Activated naive CD8-positive, alpha-beta T cell (primary cell): Measurements from ENCODE around the gene POLR3H.
A peak's percentile ranks its signal among the peaks of the same experiment; 100 is the strongest.
"Not testable (repeated sequence)": the region's sequence is repeated elsewhere in the genome, so short reads cannot be mapped to it uniquely, and the experiment has no call there.

ENCODE experiments used
- H3K27ac Mint-ChIP-seq: one replicate; pipeline ENCODE4 v1.8.0; 2021; ENCODE audit warnings: mixed read lengths
- H3K27me3 Mint-ChIP-seq: one replicate; pipeline ENCODE4 v1.8.0; 2021; ENCODE audit warnings: mixed read lengths
- H3K36me3 Mint-ChIP-seq: one replicate; pipeline ENCODE4 v1.8.0; 2021; ENCODE audit warnings: mixed read lengths
- H3K4me1 Mint-ChIP-seq: one replicate; pipeline ENCODE4 v1.8.0; 2021; ENCODE audit warnings: low read depth, mixed read lengths
- H3K4me3 Mint-ChIP-seq: one replicate; pipeline ENCODE4 v1.8.0; 2021; ENCODE audit warnings: mild to moderate bottlenecking, mixed read lengths
- H3K9me3 Mint-ChIP-seq: one replicate; pipeline ENCODE4 v1.8.0; 2021; ENCODE audit warnings: low read depth, mixed read lengths

POLR3H gene

DNA sequence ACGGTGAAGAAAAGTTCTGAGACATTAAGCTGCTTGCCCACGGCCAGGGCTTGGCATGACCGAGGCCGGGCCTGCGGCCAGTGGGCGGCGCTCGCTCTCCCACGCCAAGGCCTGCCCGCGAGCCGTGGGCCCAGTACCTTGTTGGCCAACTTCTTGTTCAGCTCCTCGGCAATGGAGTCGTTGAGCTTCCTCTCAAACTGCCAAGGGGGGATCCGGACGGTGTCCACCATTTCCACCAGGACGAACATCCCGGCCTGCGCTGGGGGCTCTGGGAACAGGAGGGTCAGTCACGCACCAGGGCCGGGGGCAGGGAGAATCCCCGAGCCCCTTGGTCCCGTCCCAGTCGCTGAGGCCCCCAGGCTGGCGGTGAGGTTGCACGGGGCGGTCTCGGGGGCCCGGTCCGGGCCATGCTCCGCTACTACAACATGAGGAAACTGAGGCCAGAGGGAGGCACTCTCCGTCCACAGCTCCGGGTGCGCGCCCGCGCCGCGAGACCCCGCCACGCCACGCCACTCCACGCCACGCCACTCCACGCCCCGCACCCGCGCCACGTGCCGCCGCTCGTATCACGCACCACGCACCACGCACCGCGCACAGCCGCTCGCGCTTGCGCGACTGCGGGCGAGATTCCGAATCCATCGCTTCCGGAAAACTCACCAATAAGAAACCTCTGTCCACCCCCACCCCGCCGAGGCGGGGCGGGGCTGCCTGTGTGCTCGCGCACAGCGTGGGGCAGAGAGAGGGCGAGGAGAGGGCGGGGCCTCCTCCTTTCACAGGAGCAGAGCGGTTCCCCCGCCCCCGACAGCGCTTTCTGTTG lies at the start of gene POLR3H:
TSS of gene POLR3H (minus strand) at position 617 of the 817 bp plus-strand sequence. CDS start at position 248, 369 bp downstream.
- Mint-ChIP-seq H3K4me1 (peaks cover 36% of the 10 kb centered on the region), H3K9me3 (no peaks in the 10 kb centered on the region), H3K4me3 (peak within 1 kb of the TSS; percentile 97)

DNA sequence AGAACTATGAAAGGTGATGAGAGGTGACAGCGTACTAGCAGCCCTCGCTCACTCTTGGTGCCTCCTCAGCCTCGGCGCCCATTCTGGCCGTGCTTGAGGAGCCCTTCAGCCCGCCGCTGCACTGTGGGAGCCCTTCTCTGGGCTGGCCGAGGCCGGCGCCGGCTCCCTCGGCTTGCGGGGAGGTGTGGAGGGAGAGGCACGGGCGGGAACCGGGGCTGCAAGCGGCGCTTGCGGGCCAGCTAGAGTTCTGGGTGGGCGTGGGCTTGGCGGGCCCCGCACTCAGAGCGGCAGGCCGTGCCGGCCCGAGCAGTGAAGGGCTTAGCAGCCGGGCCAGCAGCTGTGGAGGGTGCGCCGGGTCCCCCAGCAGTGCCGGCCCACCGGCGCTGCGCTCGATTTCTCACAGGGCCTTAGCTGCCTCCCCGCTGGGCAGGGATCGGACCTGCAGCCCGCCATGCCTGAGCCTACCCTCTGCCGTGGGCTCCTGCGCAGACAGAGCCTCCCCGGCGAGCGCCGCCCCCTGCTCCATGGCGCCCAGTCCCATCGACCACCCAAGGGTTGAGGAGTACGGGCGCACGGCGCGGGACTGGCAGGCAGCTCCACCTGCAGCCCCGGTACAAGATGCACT lies 49.2 kb upstream of the POLR3H start:
- H3K4me1 Mint-ChIP-seq, H3K27ac Mint-ChIP-seq, H3K9me3 Mint-ChIP-seq, H3K27me3 Mint-ChIP-seq, H3K36me3 Mint-ChIP-seq, H3K4me3 Mint-ChIP-seq: not testable (repeated sequence)

More for the DNA sequence above, at the start of gene POLR3H:
- Mint-ChIP-seq H3K36me3 (peaks cover 5% of the 10 kb centered on the region), H3K27ac (peak within 1 kb of the TSS; percentile 96), H3K27me3 (no peaks in the 10 kb centered on the region)

DNA sequence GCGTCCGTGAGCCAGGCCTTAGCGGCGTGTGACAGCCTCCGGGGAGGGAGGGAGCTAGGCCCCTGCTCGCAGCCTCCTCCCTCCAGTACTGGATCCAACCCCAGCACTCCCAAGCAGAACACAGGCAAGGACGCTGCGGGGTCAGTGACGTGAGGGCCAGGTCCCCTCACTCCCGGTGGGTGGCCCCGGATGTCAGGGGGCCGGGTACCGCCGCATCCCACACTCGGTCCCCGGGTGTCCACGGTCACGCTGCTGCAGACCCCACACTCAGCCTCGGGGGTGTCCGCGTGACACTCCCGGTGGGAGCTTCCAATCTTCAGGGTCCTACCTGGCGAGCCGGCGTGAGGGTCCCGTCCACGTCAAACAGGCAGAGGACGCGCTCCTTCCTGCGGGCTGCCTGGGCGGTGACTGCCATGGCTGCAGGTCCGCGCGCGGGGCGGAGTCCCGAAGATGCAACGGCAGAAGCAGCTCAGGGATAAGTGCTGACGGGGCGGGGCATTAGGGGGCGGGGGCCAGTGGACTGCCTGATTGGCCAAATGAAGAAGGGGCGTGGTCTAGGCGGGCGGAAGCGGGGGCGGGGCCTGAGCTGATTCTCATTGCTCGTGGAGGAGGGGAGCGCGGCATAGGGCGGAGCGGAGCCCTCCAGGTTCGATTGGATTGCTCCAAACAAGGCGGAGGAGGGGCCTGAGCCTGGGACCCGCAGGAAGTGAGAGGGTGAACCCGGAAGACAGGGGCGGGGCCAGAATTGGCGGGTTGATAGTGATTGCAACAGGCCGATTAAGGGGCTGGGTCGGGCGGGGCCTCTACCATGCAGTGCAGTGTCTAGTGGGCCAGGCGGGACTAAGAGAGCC lies 45.3 kb upstream of the POLR3H start, which contains the start of gene PMM1:
TSS of gene PMM1 (minus strand) at position 450 of the 851 bp plus-strand sequence. CDS start at position 415, 35 bp downstream.
- Mint-ChIP-seq H3K4me3 (peak within 1 kb of the TSS; percentile 92), H3K27me3 (no peaks in the 10 kb centered on the region), H3K36me3 (no peaks in the 10 kb centered on the region), H3K27ac (peak within 1 kb of the TSS; percentile 84), H3K9me3 (no peaks in the 10 kb centered on the region), H3K4me1 (peaks cover 10% of the 10 kb centered on the region)

DNA sequence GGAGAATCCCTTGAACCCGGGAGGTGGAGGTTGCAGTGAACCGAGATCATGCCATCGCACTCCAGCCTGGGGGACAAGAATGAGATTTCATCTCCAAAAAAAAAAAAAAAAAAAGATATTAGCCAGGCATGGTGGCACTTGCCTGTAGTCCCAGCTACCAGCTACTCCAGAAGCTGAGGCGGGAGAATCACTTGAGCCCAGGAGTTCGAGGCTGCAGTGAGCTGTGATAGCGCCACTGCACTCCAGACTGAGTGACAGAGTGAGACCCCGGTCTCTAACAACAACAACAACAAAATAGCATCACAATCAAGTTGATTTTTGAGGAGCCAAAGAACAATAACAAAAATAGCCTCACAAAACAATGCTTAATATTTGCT lies 43.1 kb upstream of the POLR3H start:
- H3K27ac Mint-ChIP-seq: no peak overlapping the region
- H3K9me3 Mint-ChIP-seq: no peaks in the 10 kb centered on the region
- H3K4me3 Mint-ChIP-seq: peak overlapping the region; percentile 7
- no peaks in the 10 kb centered on the region for H3K36me3 Mint-ChIP-seq
- H3K27me3 Mint-ChIP-seq: no peaks in the 10 kb centered on the region
- H3K4me1 Mint-ChIP-seq: peaks cover 10% of the 10 kb centered on the region

DNA sequence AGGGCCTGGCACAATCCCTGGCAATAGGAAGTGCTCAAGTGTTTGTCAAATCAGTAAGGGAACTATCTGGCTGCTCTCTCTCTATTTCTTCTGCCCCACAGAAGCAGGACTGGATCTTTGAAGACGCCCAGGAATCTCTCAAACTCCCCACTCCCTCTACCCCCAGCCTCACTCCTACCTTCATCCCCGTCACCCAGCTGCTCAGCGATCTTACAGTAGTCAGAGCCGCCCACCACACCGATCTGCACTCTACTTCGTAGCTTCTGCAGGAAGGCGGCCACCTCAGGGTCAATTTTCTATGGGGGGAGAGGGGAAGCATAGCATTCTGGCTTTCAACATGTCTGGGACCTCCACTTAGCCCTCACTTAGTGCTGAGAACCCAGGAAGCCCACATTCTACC lies 41.6 kb upstream of the POLR3H start:
- no peaks in the 10 kb centered on the region for H3K9me3 Mint-ChIP-seq
- no peak overlapping the region for H3K4me3 Mint-ChIP-seq
- no peak overlapping the region for H3K27ac Mint-ChIP-seq
- H3K27me3 Mint-ChIP-seq: no peaks in the 10 kb centered on the region
- H3K4me1 Mint-ChIP-seq: peaks cover 8% of the 10 kb centered on the region
- H3K36me3 Mint-ChIP-seq: no peaks in the 10 kb centered on the region

DNA sequence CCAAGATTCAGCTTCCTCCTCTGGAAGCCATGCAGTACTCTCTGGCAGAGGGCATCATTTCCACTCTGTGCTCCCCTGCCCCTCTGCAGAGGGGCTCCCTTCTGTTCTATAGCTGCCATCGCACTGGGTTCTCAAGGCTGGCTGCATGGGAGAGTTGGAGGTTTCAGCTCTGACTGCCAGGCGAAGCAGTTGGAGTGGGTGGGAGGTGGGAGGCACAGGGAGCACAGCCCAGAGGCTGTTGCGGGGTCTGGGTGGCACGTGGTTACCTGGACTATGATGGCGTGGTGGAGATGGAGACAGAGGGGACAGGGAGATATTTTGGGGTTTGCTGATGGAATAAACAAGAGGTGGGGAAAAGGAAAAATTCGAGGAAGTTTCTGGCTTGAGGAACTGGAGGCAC lies 40.6 kb upstream of the POLR3H start:
- peaks cover 8% of the 10 kb centered on the region for H3K4me1 Mint-ChIP-seq
- H3K9me3 Mint-ChIP-seq: no peaks in the 10 kb centered on the region
- H3K27me3 Mint-ChIP-seq: no peaks in the 10 kb centered on the region
- no peak overlapping the region for H3K4me3 Mint-ChIP-seq
- H3K36me3 Mint-ChIP-seq: no peaks in the 10 kb centered on the region
- H3K27ac Mint-ChIP-seq: no peak overlapping the region

DNA sequence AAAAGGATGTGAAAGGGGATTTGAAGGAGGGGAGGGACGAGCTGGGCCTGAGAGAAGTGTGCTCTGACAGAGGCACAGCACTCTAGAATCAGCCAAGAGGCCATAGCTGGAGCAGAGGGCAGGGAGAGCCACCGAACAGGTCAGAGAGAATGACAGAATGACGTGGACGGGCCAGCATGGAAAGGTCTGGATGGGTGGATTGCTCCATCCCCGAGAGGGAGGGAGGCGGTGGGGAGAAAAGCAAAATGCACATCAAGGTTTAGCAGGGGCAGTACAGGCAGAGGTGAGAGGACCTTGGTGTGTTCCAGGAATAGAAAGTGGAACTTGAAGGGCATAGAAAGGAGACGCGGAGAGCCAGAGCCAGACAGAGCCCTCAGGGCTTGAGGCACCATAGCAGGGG lies 38.4 kb upstream of the POLR3H start:
- peaks cover 2% of the 10 kb centered on the region for H3K36me3 Mint-ChIP-seq
- H3K27me3 Mint-ChIP-seq: no peaks in the 10 kb centered on the region
- no peaks in the 10 kb centered on the region for H3K9me3 Mint-ChIP-seq
- H3K27ac Mint-ChIP-seq: no peak overlapping the region
- H3K4me1 Mint-ChIP-seq: no peaks in the 10 kb centered on the region
- no peak overlapping the region for H3K4me3 Mint-ChIP-seq

GRCh38 chr22:41579997-41580355 lies 35.7 kb upstream of the POLR3H start:
- Mint-ChIP-seq H3K4me1 (no peaks in the 10 kb centered on the region), H3K36me3 (peaks cover 2% of the 10 kb centered on the region), H3K9me3 (no peaks in the 10 kb centered on the region), H3K4me3 (no peak overlapping the region), H3K27ac (no peak overlapping the region), H3K27me3 (no peaks in the 10 kb centered on the region)

GRCh38 chr22:41579297-41579996 lies 35.2 kb upstream of the POLR3H start:
- peaks cover 2% of the 10 kb centered on the region for H3K36me3 Mint-ChIP-seq
- H3K9me3 Mint-ChIP-seq: no peaks in the 10 kb centered on the region
- H3K4me3 Mint-ChIP-seq: no peak overlapping the region
- no peaks in the 10 kb centered on the region for H3K4me1 Mint-ChIP-seq
- no peaks in the 10 kb centered on the region for H3K27me3 Mint-ChIP-seq
- no peak overlapping the region for H3K27ac Mint-ChIP-seq

- H3K36me3 Mint-ChIP-seq: peaks cover 2% of the 10 kb centered on the region
- H3K9me3 Mint-ChIP-seq: no peaks in the 10 kb centered on the region
- H3K27ac Mint-ChIP-seq: no peak overlapping the region
- no peak overlapping the region for H3K4me3 Mint-ChIP-seq
- no peaks in the 10 kb centered on the region for H3K4me1 Mint-ChIP-seq
- no peaks in the 10 kb centered on the region for H3K27me3 Mint-ChIP-seq
These were observed 34.5 kb upstream of the POLR3H start for GRCh38 chr22:41578818-41579217.

DNA sequence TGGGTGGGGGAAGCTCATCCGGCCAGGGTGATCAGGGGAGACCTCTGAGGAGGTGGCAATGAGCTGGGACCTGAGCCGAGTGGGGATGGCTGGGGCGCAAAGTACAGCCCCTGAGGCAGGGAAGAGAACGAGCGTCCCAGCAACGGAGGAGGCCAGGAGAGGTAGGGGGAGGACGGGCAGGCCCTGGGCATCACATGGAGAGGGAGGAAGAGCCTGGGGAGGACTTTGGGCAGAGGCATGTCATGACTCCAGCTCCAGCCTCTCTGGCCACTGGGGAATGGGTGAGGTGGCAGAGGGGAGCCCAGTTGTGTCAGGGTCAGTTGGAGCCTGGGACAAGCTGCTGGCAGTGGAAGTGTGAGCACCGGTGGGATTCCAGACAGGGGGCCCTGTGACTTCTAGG lies 33.8 kb upstream of the POLR3H start:
- Mint-ChIP-seq H3K27ac (no peak overlapping the region), H3K4me3 (no peak overlapping the region)

GRCh38 chr22:41576877-41577276 lies 32.6 kb upstream of the POLR3H start:
- H3K27me3 Mint-ChIP-seq: no peaks in the 10 kb centered on the region
- H3K36me3 Mint-ChIP-seq: peaks cover 2% of the 10 kb centered on the region
- no peak overlapping the region for H3K27ac Mint-ChIP-seq
- no peaks in the 10 kb centered on the region for H3K9me3 Mint-ChIP-seq
- no peak overlapping the region for H3K4me3 Mint-ChIP-seq
- no peaks in the 10 kb centered on the region for H3K4me1 Mint-ChIP-seq

More for the DNA sequence above, 33.8 kb upstream of the POLR3H start:
- Mint-ChIP-seq H3K36me3 (peaks cover 2% of the 10 kb centered on the region), H3K4me1 (no peaks in the 10 kb centered on the region), H3K9me3 (no peaks in the 10 kb centered on the region), H3K27me3 (no peaks in the 10 kb centered on the region)

DNA sequence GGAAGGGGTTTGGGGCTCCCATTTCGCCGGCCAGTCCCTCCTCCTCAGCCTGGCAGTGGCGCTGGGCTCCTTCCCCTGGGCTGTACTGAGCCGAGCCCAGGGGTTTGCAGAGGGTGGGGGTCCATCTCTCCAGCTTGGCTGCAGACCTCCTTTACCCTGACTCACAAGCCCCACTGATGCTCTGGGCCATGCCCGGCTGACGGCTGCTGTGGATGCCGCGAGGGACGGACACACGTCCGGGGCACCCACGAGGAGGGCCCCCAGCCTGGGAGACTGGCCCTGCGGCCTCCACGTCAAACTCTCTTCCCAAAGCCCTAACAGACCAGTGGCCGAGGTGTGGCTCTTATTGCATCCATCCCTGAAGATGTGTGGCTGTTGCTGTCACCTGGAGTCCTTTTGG lies 31.3 kb upstream of the POLR3H start:
- Mint-ChIP-seq H3K4me1 (no peaks in the 10 kb centered on the region), H3K27me3 (no peaks in the 10 kb centered on the region), H3K9me3 (no peaks in the 10 kb centered on the region), H3K4me3 (no peak overlapping the region), H3K36me3 (peaks cover 2% of the 10 kb centered on the region), H3K27ac (no peak overlapping the region)

DNA sequence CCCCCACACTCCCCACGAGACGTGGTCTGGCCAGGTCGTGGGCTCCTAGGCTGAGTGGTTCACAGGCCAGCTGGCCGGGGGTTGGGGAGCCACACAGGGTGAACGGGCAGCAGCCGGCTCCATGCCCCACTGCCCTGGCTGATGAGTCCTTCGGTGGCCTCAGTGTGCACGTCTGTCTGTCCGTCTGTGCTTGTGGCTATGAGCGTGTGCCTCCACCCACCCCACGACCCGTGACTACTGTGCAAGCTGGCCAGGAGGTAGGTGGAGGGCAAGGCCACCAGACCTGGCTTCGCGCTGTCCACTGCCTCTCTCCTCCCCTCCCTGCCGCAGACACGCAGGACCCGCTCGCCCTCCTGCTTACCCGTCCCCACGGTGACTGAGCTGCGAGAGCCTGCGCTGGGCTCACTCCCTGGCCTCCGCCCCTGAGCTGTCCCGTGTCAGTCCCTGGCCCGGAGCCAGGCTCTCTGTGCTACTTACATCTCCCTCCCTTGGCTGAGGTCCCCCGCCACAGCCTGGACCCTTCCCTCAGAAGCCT lies 30.6 kb upstream of the POLR3H start:
- no peak overlapping the region for H3K27ac Mint-ChIP-seq
- H3K4me3 Mint-ChIP-seq: no peak overlapping the region

More for the DNA sequence above, 30.6 kb upstream of the POLR3H start:
- H3K4me1 Mint-ChIP-seq: no peaks in the 10 kb centered on the region
- no peaks in the 10 kb centered on the region for H3K27me3 Mint-ChIP-seq
- H3K36me3 Mint-ChIP-seq: peaks cover 2% of the 10 kb centered on the region
- H3K9me3 Mint-ChIP-seq: no peaks in the 10 kb centered on the region
